ENCODE data around the gene SLC15A4.
"Not testable (repeated sequence)": the region's sequence is repeated elsewhere in the genome, so short reads cannot be mapped to it uniquely, and the experiment has no call there.

The SLC15A4 gene

DNA sequence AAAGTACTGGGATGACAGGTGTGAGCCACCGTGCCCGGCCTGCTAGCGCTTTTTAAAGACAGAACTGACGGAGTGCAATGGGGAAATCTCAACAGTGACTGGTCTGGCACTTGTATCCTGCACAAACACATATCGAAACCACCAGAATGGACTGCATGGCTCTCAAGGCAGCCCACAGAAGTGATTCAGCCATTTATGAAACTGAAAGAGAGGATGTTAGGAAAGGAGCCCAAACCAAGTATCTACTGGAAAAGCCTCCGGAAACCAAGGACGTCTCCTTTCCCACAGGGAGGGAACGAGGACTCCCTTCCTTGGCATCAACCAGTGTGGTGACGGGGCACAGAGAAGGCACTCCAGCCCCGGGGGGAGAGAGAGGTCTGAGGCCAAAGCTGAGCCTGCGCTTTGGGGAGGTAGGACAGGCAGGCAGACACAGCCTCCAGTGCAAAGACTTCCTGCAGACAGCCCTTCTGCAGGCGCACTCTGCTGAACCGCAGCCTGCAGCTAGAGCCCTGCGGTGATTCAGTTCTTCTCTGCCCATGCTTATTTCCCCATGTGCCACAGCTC lies 16.5 kb downstream of the SLC15A4 start:
- H3K36me3 ChIP-seq (ENCODE audit: insufficient read depth) = no peaks in the 10 kb centered on the region
- H3K27me3 ChIP-seq (ENCODE audit: insufficient read depth, low read depth) = no peaks in the 10 kb centered on the region
- TF ChIP-seq, protein P1, sequence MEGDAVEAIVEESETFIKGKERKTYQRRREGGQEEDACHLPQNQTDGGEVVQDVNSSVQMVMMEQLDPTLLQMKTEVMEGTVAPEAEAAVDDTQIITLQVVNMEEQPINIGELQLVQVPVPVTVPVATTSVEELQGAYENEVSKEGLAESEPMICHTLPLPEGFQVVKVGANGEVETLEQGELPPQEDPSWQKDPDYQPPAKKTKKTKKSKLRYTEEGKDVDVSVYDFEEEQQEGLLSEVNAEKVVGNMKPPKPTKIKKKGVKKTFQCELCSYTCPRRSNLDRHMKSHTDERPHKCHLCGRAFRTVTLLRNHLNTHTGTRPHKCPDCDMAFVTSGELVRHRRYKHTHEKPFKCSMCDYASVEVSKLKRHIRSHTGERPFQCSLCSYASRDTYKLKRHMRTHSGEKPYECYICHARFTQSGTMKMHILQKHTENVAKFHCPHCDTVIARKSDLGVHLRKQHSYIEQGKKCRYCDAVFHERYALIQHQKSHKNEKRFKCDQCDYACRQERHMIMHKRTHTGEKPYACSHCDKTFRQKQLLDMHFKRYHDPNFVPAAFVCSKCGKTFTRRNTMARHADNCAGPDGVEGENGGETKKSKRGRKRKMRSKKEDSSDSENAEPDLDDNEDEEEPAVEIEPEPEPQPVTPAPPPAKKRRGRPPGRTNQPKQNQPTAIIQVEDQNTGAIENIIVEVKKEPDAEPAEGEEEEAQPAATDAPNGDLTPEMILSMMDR (conservative IDR thresholded peaks at IDR 0.05; ENCODE audit: low read depth, low read length) = no peak
- no peak overlapping the region for H3K27ac ChIP-seq
- H3K4me3 ChIP-seq (IDR thresholded peaks at IDR 0.05; ENCODE audit: insufficient read depth, low read depth, low read length) = no peak overlapping the region
- peaks cover 17% of the 10 kb centered on the region; the same call in 1 of the 2 replicates for H3K79me2 ChIP-seq (ENCODE audit: insufficient read depth, low read depth)
- H3K4me1 ChIP-seq (ENCODE audit: low read depth, poor library complexity, severe bottlenecking) = peaks cover 29% of the 10 kb centered on the region
- no peaks in the 10 kb centered on the region for H4K20me1 ChIP-seq (ENCODE audit: insufficient read depth)
- no peak overlapping the region for H2AFZ ChIP-seq (ENCODE audit: low read depth)
- H3K9ac ChIP-seq = no peak overlapping the region
- no peak overlapping the region for H3K4me2 ChIP-seq

DNA sequence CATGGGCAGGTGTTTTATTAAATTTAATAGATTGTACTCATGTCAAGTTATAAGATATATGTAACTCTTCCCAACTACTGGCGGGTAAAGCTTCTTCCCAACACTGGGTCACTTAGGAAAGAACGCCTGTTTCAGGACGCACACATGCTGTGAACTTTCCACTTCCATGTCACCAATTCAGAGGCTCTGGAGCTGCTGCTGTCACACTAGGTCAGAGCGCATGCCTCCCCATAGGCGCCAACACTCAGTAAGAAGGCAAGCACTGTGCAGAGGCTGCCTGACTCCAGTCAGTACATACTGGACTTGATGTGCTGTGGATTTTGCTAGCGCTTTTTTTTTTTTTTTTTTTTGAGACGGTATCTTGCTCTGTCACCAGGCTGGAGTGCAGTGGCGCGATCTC lies 17.2 kb downstream of the SLC15A4 start:
- Histone ChIP-seq H3K4me2 (no peak overlapping the region), H3K9ac (no peak overlapping the region), H3K27ac (no peak overlapping the region), H3K4me1 (ENCODE audit: low read depth, poor library complexity, severe bottlenecking) (peaks cover 24% of the 10 kb centered on the region), H3K27me3 (ENCODE audit: insufficient read depth, low read depth) (no peaks in the 10 kb centered on the region), H4K20me1 (ENCODE audit: insufficient read depth) (no peaks in the 10 kb centered on the region), H3K36me3 (ENCODE audit: insufficient read depth) (no peaks in the 10 kb centered on the region), H2AFZ (ENCODE audit: low read depth) (no peak overlapping the region), H3K79me2 (ENCODE audit: insufficient read depth, low read depth) (peaks cover 12% of the 10 kb centered on the region; the same call in 1 of the 2 replicates), H3K4me3 (IDR thresholded peaks at IDR 0.05; ENCODE audit: insufficient read depth, low read depth, low read length) (no peak overlapping the region)
- TF ChIP-seq, protein P1 (conservative IDR thresholded peaks at IDR 0.05; ENCODE audit: low read depth, low read length) = no peak

DNA sequence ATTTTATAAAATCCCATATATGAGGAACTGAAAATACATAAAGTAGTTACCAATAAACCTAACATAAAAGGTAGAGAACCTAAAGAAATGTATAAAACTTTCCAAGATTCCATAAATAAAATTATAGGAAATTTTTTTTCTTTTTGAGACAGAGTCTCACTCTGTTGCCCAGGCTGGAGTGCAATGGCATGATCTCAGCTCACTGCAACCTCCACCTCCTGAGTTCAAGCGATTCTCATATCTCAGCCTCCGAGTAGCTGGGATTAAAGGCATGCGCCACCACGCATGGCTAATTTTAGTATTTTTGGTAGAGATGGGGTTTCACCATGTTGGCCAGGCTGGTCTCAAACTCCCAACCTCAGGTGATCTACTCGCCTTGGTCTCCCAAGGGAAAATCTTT lies 18.4 kb downstream of the SLC15A4 start:
- not testable (repeated sequence) for H2AFZ ChIP-seq (ENCODE audit: low read depth); H3K4me2 ChIP-seq; H3K36me3 ChIP-seq (ENCODE audit: insufficient read depth); H3K79me2 ChIP-seq (ENCODE audit: insufficient read depth, low read depth); H3K27ac ChIP-seq; H3K9ac ChIP-seq; H3K4me3 ChIP-seq (IDR thresholded peaks at IDR 0.05; ENCODE audit: insufficient read depth, low read depth, low read length); H4K20me1 ChIP-seq (ENCODE audit: insufficient read depth); H3K27me3 ChIP-seq (ENCODE audit: insufficient read depth, low read depth)
- H3K4me1 ChIP-seq (ENCODE audit: low read depth, poor library complexity, severe bottlenecking) = peaks cover 14% of the 10 kb centered on the region

DNA sequence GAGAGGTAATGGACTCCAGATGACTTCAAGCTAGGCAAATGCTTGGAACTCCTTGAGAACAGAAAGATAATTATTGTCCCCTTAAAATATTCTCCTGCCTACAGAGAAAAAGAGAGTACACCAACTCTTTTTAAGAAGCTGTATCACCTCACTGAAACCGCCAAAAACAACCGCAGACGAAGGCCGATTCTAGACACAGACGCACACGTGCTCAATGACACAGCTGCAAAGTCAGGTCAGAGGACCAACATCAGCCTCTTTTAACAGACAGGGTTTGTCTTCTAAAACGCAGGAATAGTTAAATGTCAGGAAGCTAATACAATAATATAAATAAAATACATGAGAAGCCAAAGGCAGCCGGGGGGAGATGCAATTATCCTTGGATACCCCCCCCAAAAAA lies 19.0 kb downstream of the SLC15A4 start:
- Histone ChIP-seq H3K36me3 (ENCODE audit: insufficient read depth) (no peaks in the 10 kb centered on the region), H3K27me3 (ENCODE audit: insufficient read depth, low read depth) (no peaks in the 10 kb centered on the region), H3K4me2 (no peak overlapping the region), H3K4me1 (ENCODE audit: low read depth, poor library complexity, severe bottlenecking) (peaks cover 9% of the 10 kb centered on the region), H2AFZ (ENCODE audit: low read depth) (no peak overlapping the region), H3K4me3 (IDR thresholded peaks at IDR 0.05; ENCODE audit: insufficient read depth, low read depth, low read length) (no peak overlapping the region), H4K20me1 (ENCODE audit: insufficient read depth) (no peaks in the 10 kb centered on the region), H3K9ac (no peak overlapping the region), H3K27ac (no peak overlapping the region), H3K79me2 (ENCODE audit: insufficient read depth, low read depth) (peaks cover 8% of the 10 kb centered on the region; the same call in 1 of the 2 replicates)
- TF ChIP-seq, protein P1 (conservative IDR thresholded peaks at IDR 0.05; ENCODE audit: low read depth, low read length) = no peak

DNA sequence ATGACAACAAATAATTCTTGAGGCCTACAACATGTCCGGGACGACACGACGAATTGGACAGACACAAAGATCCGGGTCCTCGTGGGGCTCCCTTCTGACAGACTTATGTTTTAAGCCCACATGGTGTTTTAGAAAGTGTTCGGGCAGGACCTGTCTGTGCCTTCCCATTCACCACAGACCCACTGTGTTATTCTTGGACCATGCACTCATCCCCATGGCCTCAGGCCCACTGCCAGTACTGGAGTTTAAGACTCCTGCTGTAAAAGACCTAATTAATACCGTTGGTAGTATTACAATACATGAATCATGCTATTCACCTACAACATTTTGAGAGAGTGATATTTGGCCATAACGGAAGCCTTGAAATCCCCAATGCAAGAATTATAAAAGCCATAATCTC lies 20.0 kb downstream of the SLC15A4 start:
- Histone ChIP-seq H3K36me3 (ENCODE audit: insufficient read depth) (no peaks in the 10 kb centered on the region), H4K20me1 (ENCODE audit: insufficient read depth) (no peaks in the 10 kb centered on the region), H3K27ac (no peak overlapping the region), H2AFZ (ENCODE audit: low read depth) (no peak overlapping the region), H3K9ac (no peak overlapping the region), H3K79me2 (ENCODE audit: insufficient read depth, low read depth) (peaks cover 5% of the 10 kb centered on the region; the same call in 1 of the 2 replicates), H3K4me2 (no peak overlapping the region), H3K27me3 (ENCODE audit: insufficient read depth, low read depth) (no peaks in the 10 kb centered on the region), H3K4me1 (ENCODE audit: low read depth, poor library complexity, severe bottlenecking) (no peaks in the 10 kb centered on the region), H3K4me3 (IDR thresholded peaks at IDR 0.05; ENCODE audit: insufficient read depth, low read depth, low read length) (no peak overlapping the region)
- TF ChIP-seq, protein P1 (conservative IDR thresholded peaks at IDR 0.05; ENCODE audit: low read depth, low read length) = no peak
